Muscle layer of colon (tissue), 2 donors: ENCODE data around the gene BTG2.
"Not testable (repeated sequence)": the region's sequence is repeated elsewhere in the genome, so short reads cannot be mapped to it uniquely, and the experiment has no call there.

ENCODE experiments used
- H3K27ac ChIP-seq: one replicate; pipeline ENCODE4 v1.7.0; 2013; ENCODE audit warnings: low read depth, mild to moderate bottlenecking, low read length, moderate library complexity
- H3K27me3 ChIP-seq, 2 donors: one replicate each; pipeline ENCODE4 v1.7.0; 2013; ENCODE audit warnings: low read length in 2 of 2, mild to moderate bottlenecking in 2 of 2; ENCODE audit not compliant: insufficient read depth in 2 of 2, control insufficient read depth in 1 of 2
- H3K36me3 ChIP-seq: one replicate; pipeline ENCODE4 v1.7.0; 2013; ENCODE audit warnings: mild to moderate bottlenecking, low read length; ENCODE audit not compliant: insufficient read depth
- H3K4me1 ChIP-seq: one replicate; pipeline ENCODE4 v1.7.0; 2013; ENCODE audit warnings: mild to moderate bottlenecking, low read length; ENCODE audit not compliant: insufficient read depth
- H3K4me3 ChIP-seq, 2 donors: one replicate each; pipeline ENCODE4 v1.7.0; 2013; ENCODE audit warnings: low read length in 2 of 2, low read depth in 1 of 2, mild to moderate bottlenecking in 1 of 2, moderate library complexity in 1 of 2
- H3K9ac ChIP-seq: one replicate; pipeline ENCODE4 v1.7.0; 2013; ENCODE audit warnings: low read length
- H3K9me3 ChIP-seq: one replicate; pipeline ENCODE4 v1.7.0; 2013; ENCODE audit warnings: mild to moderate bottlenecking, low read length
- donor health status: abdominal sarcoma.
- donor health status: Adenocarcinoma of cecum.

BTG2 gene, protein sequence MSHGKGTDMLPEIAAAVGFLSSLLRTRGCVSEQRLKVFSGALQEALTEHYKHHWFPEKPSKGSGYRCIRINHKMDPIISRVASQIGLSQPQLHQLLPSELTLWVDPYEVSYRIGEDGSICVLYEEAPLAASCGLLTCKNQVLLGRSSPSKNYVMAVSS

DNA sequence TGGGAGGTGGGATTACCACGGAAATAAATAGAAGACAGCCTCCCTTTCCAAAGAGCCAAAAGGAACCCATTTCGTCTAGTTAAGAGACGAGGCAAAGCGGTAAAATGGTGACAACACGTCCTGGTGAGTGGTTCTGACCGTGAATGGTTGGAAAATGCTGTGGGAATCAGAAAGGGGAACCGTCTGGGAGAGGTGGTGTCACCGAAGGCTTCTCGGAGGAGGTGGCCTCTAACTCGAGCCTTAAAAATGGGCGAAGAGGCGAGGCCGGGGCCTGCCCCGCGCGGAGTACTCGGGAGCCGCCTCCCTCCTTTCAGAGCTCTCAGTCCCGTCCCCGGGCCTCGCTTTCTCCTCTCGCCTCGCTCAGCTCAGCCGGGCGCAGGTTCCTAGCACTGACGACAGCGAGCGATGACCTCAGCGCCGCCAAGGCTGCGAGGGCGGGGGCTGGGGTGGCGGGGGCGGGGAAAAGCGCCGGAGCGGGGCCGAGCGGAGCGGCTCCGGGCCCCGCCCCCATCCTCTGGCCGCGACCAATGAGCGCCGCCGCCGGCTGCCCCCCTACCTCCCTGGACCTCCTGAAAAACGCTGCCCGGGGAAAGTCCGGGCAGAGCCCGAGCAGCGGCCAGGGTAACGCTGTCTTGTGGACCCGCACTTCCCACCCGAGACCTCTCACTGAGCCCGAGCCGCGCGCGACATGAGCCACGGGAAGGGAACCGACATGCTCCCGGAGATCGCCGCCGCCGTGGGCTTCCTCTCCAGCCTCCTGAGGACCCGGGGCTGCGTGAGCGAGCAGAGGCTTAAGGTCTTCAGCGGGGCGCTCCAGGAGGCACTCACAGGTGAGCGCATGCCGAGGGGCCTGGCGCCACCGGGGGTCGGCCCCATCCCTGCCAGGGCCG is at the start of gene BTG2:
BTG2 (plus strand) TSS at position 601 of the 890 bp plus-strand sequence; CDS start at position 689, 88 bp downstream.
- H3K4me1 ChIP-seq, result peaks cover 36% of the 10 kb centered on the region
- H3K27ac ChIP-seq, result peak within 1 kb of the TSS; percentile 98
- peaks cover 26% of the 10 kb centered on the region for H3K36me3 ChIP-seq
- H3K4me3 ChIP-seq, result peak within 1 kb of the TSS; percentile 92 to 99
- H3K9ac ChIP-seq, result peak within 1 kb of the TSS; percentile 92
- no peaks in the 10 kb centered on the region for H3K9me3 ChIP-seq
- no peaks in the 10 kb centered on the region for H3K27me3 ChIP-seq

DNA sequence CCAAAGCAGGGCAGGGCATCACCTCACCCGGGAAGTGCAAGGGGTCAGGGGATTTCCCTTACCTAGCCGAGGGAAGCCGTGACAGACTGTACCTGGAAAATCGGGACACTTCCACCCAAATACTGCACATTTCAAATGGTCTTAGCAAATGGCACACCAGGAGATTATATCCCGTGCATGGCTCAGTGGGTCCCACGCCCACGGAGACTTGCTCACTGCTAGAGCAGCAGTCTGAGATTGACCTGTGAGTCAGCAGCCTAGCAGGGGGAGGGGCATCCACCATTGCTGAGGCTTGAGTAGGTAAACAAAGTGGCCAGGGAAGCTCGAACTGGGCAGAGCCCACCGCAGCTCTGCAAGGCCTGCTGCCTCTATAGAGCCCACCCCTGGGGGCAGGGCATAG is 48.7 kb upstream of the BTG2 start:
- H3K27me3 ChIP-seq, H3K9me3 ChIP-seq, H3K4me1 ChIP-seq, H3K27ac ChIP-seq, H3K4me3 ChIP-seq, H3K36me3 ChIP-seq, H3K9ac ChIP-seq: not testable (repeated sequence)

DNA sequence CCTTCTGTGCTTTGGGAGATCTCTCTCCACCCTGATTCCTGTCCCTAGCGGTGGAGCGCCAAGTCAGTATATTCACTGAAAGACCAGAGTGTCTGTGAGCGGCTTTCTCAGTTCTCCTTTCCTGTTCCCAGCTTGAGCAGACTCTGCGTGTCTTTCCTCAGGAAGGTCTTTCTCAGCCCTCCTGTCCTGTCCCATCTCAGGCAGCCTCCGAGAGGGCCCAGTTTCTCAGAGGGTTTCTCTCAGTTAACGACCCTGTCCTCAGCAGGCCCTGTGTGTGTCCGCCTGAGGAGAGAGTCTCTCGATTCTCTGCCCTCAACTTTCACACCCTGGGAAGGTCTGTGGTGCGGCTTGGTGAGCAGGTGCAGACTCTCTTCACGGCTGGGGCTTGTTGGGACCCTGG is 41.8 kb upstream of the BTG2 start:
- no peak overlapping the region for H3K9ac ChIP-seq
- H3K27me3 ChIP-seq, result no peaks in the 10 kb centered on the region
- H3K36me3 ChIP-seq, result no peaks in the 10 kb centered on the region
- H3K9me3 ChIP-seq, result no peaks in the 10 kb centered on the region
- H3K4me1 ChIP-seq, result peaks cover 5% of the 10 kb centered on the region
- no peak overlapping the region for H3K4me3 ChIP-seq
- no peak overlapping the region for H3K27ac ChIP-seq

DNA sequence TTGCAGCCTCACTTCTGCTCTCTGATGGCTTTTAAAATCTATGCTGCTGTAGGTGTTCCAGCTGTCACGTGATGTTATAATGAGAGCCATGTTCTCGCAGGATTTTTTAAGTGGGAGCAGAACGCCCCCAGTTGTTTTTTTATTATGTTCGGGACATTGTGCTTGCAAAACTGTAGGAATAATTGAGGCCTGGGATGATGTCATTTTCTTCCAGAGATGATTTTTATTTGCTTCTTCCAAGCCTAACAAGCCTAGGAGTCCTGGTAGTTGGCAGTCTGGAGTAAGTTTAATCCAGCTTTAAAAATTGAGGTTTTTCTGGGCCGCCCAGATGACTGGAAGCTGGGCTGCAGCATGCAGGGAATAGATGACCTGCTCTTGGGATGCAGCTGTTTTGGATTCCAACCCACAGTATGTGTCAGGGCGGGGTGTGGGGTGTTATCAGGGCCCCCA is 41.2 kb upstream of the BTG2 start:
- H3K9me3 ChIP-seq, result no peaks in the 10 kb centered on the region
- H3K4me3 ChIP-seq, result no peak overlapping the region
- no peaks in the 10 kb centered on the region for H3K27me3 ChIP-seq
- H3K27ac ChIP-seq, result no peak overlapping the region
- H3K36me3 ChIP-seq, result no peaks in the 10 kb centered on the region
- peaks cover 5% of the 10 kb centered on the region for H3K4me1 ChIP-seq
- H3K9ac ChIP-seq, result no peak overlapping the region

DNA sequence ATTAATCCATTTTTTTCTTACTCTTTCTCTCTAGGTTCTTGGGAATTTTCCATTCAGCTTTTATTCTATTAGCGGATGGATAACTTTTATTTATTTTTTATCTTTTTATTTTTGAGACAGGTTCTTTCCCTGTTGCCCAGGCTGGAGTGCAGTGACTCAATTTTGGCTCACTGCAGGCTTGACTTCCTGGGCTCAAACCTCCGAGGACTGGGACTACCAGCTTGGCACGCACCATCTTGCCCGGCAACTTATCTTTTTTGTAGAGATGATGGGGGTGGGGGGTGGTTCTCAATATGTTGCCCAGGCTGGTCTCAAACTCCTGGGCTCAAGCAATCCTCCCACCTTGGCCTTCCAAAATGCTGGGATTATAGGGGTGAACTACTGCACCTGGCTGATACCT is 39.8 kb upstream of the BTG2 start:
- no peaks in the 10 kb centered on the region for H3K36me3 ChIP-seq
- peaks cover 5% of the 10 kb centered on the region for H3K4me1 ChIP-seq
- H3K4me3 ChIP-seq, result no peak overlapping the region
- no peak overlapping the region for H3K27ac ChIP-seq
- no peaks in the 10 kb centered on the region for H3K27me3 ChIP-seq
- H3K9ac ChIP-seq, result no peak overlapping the region
- H3K9me3 ChIP-seq, result no peaks in the 10 kb centered on the region

DNA sequence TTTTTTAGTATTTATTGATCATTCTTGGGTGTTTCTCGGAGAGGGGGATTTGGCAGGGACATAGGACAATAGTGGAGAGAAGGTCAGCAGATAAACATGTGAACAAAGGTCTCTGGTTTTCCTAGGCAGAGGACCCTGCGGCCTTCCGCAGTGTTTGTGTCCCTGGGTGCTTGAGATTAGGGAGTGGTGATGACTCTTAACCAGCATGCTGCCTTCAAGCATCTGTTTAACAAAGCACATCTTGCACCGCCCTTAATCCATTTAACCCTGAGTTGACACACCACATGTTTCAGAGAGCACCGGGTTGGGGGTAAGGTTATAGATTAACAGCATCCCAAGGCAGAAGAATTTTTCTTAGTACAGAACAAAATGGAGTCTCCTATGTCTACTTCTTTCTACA is 39.2 kb upstream of the BTG2 start:
- H3K4me3 ChIP-seq, H3K27me3 ChIP-seq, H3K27ac ChIP-seq, H3K9me3 ChIP-seq, H3K36me3 ChIP-seq, H3K9ac ChIP-seq: not testable (repeated sequence)
- peaks cover 10% of the 10 kb centered on the region for H3K4me1 ChIP-seq

DNA sequence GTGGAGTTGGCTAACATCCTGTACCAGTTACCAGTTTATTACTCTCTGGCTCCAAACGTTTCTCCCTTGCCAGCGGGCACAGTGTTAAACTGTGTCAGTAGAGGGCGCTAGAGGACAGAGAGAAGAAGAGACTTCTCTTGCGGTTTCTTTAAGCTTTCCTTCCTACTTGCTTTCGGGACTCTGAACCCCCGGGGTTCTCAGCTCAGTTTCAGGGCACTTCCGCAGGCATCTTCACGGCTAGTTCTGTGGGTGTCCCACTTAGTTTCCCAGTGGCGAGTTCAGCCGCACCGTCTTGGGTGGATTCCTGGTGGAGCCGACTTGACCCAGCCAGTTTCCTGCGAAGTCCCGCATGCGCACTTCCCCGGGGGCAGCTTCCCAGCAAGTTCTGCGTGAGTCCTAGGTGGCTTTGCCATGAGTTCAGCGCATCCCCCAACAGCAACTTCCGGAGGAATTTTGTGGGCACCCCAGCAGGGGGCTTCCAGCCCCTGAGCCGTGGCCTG is 37.9 kb upstream of the BTG2 start:
- Histone ChIP-seq H3K9me3 (no peaks in the 10 kb centered on the region), H3K9ac (peak overlapping the region; percentile 17), H3K4me1 (peaks cover 17% of the 10 kb centered on the region), H3K27me3 (no peaks in the 10 kb centered on the region), H3K36me3 (no peaks in the 10 kb centered on the region), H3K27ac (peak overlapping the region; percentile 85), H3K4me3 (peak overlapping the region; percentile 50 to 60)

DNA sequence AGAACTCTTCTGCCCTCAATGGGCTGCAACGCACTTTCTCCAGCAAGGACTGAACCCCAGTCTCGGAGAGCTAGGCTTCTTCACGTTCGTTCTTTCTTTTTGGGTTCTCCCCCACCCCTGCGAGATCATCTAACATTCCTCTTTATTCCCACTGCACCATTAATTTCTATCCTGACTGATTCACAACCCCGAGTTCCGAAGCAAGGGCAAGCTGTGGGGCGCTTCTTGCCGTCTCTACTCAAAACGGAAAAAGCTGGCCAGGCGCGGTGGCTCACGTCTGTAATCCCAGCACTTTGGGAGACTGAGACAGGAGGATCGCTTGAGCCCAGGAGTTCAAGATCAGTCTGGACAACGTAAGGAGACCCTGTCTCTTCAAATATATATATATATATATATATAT is 37.4 kb upstream of the BTG2 start:
- Histone ChIP-seq H3K9me3 (no peaks in the 10 kb centered on the region), H3K9ac (peak overlapping the region; percentile 17), H3K27ac (peak overlapping the region; percentile 85), H3K27me3 (no peaks in the 10 kb centered on the region), H3K4me3 (peak overlapping the region; percentile 50 to 60), H3K4me1 (peaks cover 22% of the 10 kb centered on the region), H3K36me3 (no peaks in the 10 kb centered on the region)

DNA sequence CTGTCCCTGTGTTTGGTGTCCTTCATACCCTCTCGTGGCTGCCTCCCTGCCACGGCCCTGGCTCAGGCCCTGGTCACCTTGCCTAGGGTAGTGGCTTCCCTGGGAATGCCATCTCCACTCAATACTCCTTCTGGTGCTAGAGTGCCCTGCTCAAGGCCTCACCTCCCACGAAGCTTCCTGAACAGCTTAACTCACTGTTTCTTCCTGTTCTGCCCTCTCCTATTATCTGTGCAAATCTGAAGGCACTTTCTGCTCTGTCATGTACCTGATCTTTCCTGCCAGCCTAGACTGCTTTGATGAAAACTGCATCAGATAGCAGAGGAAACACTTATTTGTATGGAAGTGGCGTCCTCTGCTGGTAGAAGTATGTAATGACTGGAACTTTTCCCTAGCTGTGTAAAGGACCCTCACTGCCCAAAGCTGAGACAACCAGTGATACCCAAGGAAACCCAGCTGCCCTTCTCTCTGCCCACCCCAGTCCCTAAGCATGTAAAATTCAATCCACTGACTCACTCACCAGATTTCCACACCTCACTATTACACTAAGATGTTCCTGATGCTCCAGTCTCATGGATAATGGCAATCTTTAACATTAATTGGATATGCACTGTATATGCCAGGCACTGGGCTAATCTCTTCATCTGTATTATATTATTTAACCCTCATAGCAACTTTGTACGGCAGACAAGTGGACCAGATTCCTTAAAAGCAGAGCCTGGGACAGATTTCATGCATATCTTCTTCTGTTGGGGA is 36.2 kb upstream of the BTG2 start:
- Histone ChIP-seq H3K4me1 (peaks cover 30% of the 10 kb centered on the region), H3K27ac (peak overlapping the region; percentile 25), H3K9me3 (no peaks in the 10 kb centered on the region), H3K27me3 (no peaks in the 10 kb centered on the region), H3K36me3 (no peaks in the 10 kb centered on the region), H3K4me3 (no peak overlapping the region), H3K9ac (no peak overlapping the region)

DNA sequence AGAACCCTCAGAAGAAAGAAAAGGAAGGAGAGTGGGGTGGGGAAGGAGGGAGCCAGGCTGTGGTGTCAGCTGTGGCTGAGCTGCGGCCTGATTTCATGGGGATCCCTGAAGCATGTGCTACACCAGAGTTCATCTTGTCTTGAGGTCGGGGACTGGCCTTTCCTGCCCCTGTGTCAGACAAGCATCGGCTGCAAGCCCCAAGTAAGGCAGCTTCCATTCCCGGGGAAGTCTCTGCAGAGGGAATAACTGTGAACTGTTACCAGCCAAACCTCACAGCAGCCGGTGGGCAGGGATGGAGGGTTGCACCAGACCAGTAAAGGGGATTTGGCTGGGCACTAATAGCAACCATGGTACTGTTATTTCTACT is 35.7 kb upstream of the BTG2 start:
- no peak overlapping the region for H3K9ac ChIP-seq
- peaks cover 36% of the 10 kb centered on the region for H3K4me1 ChIP-seq
- H3K9me3 ChIP-seq, result no peaks in the 10 kb centered on the region
- H3K27me3 ChIP-seq, result no peaks in the 10 kb centered on the region
- no peak overlapping the region for H3K4me3 ChIP-seq
- H3K27ac ChIP-seq, result no peak overlapping the region
- no peaks in the 10 kb centered on the region for H3K36me3 ChIP-seq

DNA sequence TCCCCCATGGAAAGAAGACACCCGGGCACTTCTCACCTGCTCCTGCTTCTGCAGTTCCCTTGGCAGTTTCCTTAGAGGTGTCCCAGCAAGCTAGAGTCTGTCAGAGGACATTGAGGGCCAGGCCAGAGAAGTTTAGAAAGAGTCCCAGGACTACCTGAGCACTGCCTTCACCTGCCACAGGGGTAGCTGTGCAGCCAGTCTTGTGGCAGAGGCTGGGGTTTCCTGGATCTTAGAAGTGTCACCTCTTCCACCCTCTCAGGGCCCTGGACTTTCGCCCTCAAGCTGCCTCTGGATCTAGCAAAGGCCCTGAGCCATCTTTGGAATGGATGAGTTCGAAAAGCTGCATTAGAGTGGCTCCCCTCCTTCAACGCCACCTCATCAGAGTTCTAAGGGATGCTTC is 34.9 kb upstream of the BTG2 start:
- peaks cover 44% of the 10 kb centered on the region for H3K4me1 ChIP-seq
- no peaks in the 10 kb centered on the region for H3K27me3 ChIP-seq
- H3K27ac ChIP-seq, result no peak overlapping the region
- H3K36me3 ChIP-seq, result no peaks in the 10 kb centered on the region
- H3K9me3 ChIP-seq, result no peaks in the 10 kb centered on the region
- no peak overlapping the region for H3K9ac ChIP-seq
- peak overlapping the region in 1 of 2 donors; percentile 28 for H3K4me3 ChIP-seq
